ENCODE data around the gene DCANP1.

- TF ChIP-seq, protein P1, sequence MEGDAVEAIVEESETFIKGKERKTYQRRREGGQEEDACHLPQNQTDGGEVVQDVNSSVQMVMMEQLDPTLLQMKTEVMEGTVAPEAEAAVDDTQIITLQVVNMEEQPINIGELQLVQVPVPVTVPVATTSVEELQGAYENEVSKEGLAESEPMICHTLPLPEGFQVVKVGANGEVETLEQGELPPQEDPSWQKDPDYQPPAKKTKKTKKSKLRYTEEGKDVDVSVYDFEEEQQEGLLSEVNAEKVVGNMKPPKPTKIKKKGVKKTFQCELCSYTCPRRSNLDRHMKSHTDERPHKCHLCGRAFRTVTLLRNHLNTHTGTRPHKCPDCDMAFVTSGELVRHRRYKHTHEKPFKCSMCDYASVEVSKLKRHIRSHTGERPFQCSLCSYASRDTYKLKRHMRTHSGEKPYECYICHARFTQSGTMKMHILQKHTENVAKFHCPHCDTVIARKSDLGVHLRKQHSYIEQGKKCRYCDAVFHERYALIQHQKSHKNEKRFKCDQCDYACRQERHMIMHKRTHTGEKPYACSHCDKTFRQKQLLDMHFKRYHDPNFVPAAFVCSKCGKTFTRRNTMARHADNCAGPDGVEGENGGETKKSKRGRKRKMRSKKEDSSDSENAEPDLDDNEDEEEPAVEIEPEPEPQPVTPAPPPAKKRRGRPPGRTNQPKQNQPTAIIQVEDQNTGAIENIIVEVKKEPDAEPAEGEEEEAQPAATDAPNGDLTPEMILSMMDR (IDR thresholded peaks at IDR 0.05 in 2 of 3, conservative IDR thresholded peaks at IDR 0.05 in 1 of 3; ENCODE audit: borderline replicate concordance in 1 of 3, insufficient read depth in 1 of 3, low read depth in 2 of 3, low read length in 2 of 3), result no peak
- TF ChIP-seq POLR2AphosphoS5 (IDR thresholded peaks at IDR 0.05; ENCODE audit: low read depth, low read length) (no peak), MAX (IDR thresholded peaks at IDR 0.05) (no peak), YY1 (IDR thresholded peaks at IDR 0.05; ENCODE audit: extremely low read depth, insufficient replicate concordance, low read depth, low read length) (no peak), POLR2A (IDR thresholded peaks at IDR 0.05; ENCODE audit: borderline replicate concordance, extremely low read depth, insufficient read depth, insufficient read length) (no peak), ZNF274 (IDR thresholded peaks at IDR 0.05; ENCODE audit: low read depth, low read length) (no peak), EZH2 (IDR thresholded peaks at IDR 0.05) (no peak)
These were observed 39.9 kb upstream of the DCANP1 start for GRCh38 chr5:135487037-135487395.
